OCI-LY1 (cell line): ENCODE data around the gene STX11.

Experiments used
- CTCF ChIP-seq: fragments of 200-600 bp; sonication (generic), shearing (Covaris generic); IDR thresholded peaks from 2 replicates; pipeline ENCODE4 v1.5.1; 2017; ENCODE audit warnings: mild to moderate bottlenecking, antibody characterized with exemption, low read length, moderate library complexity, mixed read lengths
- EZH2 ChIP-seq: fragments of 200-600 bp; sonication (generic), shearing (Covaris generic); IDR thresholded peaks from 2 replicates; pipeline ENCODE4 v1.8.0; 2017; ENCODE audit warnings: borderline replicate concordance, mixed run types, mild to moderate bottlenecking, antibody characterized with exemption, low read length, moderate library complexity, mixed read lengths

GRCh38 chr6:144106206-144106605, 44.1 kb upstream of the STX11 start:
- TF ChIP-seq EZH2 (no peak), CTCF (no peak)
